ENCODE measurements around the gene RASSF1.
A peak's percentile ranks its signal among the peaks of the same experiment; 100 is the strongest.

RASSF1 gene

DNA sequence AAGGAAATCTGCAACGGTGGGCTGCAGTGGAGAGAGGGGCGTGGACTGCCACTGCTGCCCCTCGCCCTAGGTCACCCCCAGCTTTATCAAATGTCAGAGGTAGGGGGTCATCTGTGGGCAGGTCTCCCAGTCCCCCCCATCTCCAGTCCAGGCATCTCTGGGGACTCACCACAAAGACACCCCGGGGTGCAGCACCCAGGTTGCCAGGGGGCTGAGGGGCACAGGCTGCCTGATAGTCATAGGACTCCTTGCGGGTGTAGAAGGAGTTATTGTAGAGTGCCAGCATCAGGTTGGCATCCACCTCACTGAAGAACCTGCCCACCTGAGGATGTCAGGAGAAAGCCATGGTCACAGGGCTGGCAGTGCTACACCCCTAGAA lies 25.2 kb upstream of the RASSF1 start:
- H3K4me3 ChIP-seq (ENCODE audit: low read depth, low read length) = no peak overlapping the region
- TF ChIP-seq, protein P1, sequence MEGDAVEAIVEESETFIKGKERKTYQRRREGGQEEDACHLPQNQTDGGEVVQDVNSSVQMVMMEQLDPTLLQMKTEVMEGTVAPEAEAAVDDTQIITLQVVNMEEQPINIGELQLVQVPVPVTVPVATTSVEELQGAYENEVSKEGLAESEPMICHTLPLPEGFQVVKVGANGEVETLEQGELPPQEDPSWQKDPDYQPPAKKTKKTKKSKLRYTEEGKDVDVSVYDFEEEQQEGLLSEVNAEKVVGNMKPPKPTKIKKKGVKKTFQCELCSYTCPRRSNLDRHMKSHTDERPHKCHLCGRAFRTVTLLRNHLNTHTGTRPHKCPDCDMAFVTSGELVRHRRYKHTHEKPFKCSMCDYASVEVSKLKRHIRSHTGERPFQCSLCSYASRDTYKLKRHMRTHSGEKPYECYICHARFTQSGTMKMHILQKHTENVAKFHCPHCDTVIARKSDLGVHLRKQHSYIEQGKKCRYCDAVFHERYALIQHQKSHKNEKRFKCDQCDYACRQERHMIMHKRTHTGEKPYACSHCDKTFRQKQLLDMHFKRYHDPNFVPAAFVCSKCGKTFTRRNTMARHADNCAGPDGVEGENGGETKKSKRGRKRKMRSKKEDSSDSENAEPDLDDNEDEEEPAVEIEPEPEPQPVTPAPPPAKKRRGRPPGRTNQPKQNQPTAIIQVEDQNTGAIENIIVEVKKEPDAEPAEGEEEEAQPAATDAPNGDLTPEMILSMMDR (IDR thresholded peaks at IDR 0.05; ENCODE audit: low read depth, low read length, missing control alignments) = no peak
- in situ Hi-C loops (cut with HindIII; ENCODE audit: low sequenced_read_pairs) = no loop called here
- DNase-seq (ENCODE audit: low read depth) = no peak

DNA sequence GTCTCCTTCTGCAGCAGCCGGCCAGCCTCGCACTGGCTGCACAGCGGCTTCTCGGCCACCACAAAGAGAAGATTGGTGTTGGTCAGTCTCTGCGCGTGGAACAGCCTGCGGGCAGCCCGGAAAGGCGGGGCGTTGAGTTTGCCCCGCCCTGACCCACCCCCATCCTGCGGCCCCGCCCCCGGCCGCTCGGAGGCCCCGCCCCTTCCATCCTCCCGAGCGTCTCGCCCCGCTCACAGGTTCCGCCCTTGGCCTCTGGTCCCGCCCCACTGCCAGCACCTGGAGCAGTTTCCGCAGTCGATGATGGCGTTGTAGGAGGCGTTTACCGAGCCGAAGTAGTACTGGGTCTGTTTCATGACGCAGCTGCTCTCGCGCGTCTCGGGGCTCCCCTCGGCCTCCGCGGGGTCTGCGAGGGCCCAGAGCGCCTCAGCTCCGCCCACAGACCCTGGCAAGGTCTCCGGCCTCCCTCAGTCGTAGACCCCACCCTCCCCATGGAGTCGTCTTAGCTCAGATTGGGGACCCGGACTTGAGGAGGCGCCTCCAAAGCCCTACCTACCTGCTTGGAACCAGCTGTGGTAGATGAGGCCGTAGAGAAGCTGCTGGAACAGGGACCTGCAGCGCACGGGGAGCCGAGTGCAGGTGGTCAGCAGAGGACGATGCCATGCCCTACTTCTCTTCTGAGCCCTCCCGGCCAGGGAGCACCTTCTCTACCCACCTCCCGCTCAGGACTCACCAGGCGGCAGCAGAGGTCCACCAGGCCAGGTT lies 24.6 kb upstream of the RASSF1 start:
- H3K4me3 ChIP-seq (ENCODE audit: low read depth, low read length) = peak overlapping the region; percentile 41
- DNase-seq (ENCODE audit: low read depth) = no peak
- in situ Hi-C loops (cut with HindIII; ENCODE audit: low sequenced_read_pairs) = no loop called here
- TF ChIP-seq, protein P1 (IDR thresholded peaks at IDR 0.05; ENCODE audit: low read depth, low read length, missing control alignments) = no peak

DNA sequence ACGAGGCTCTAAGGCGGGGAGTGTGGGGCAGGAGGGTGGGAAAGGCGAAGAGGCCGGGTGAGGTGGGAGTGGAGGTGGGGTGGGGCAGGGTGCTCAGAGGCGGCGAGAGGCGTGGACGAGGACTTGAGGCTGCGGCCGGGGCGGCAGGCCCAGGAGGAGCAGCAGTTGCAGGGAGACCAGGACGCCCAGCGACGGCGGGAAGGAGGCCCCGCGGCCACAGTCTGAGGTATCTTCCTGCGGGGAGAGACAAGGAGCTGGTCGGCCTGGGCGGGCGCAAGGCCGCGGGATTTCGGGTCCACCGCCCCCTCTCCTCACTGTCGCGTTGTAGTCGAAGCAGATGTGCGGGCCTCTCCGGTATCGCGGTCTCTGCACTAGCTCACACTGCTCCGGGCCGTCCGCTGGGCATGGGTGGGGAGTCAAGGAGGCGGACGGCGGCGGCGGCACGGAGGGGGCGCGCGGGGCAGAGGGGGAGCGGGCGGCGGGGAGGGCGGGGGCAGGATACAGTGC lies 24.0 kb upstream of the RASSF1 start:
- TF ChIP-seq, protein P1 (IDR thresholded peaks at IDR 0.05; ENCODE audit: low read depth, low read length, missing control alignments) = no peak
- in situ Hi-C loops (cut with HindIII; ENCODE audit: low sequenced_read_pairs) = no loop called here
- no peak for DNase-seq (ENCODE audit: low read depth)
- peak overlapping the region; percentile 41 for H3K4me3 ChIP-seq (ENCODE audit: low read depth, low read length)

DNA sequence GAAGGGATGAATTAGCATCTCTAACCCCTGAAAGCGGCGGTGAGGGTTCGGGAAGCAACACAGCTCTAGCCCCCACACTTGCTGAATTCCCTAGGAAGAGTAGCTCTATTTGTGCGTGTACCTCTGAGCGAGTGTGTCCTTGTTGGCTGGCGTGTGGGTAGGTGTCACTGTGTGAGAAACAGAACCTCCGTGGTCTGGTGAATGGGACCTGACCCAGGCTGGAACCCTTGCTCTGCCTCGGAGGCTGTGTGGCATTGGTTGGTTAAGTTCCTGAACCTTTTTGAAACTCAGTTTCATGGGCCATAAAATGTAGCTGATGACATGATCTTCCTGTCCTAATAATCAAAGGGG lies 19.1 kb upstream of the RASSF1 start:
- in situ Hi-C loops (cut with HindIII; ENCODE audit: low sequenced_read_pairs) = no loop called here
- peak overlapping the region; percentile 90 for H3K4me3 ChIP-seq (ENCODE audit: low read depth, low read length)
- no peak for DNase-seq (ENCODE audit: low read depth)
- TF ChIP-seq, protein P1 (IDR thresholded peaks at IDR 0.05; ENCODE audit: low read depth, low read length, missing control alignments) = no peak

DNA sequence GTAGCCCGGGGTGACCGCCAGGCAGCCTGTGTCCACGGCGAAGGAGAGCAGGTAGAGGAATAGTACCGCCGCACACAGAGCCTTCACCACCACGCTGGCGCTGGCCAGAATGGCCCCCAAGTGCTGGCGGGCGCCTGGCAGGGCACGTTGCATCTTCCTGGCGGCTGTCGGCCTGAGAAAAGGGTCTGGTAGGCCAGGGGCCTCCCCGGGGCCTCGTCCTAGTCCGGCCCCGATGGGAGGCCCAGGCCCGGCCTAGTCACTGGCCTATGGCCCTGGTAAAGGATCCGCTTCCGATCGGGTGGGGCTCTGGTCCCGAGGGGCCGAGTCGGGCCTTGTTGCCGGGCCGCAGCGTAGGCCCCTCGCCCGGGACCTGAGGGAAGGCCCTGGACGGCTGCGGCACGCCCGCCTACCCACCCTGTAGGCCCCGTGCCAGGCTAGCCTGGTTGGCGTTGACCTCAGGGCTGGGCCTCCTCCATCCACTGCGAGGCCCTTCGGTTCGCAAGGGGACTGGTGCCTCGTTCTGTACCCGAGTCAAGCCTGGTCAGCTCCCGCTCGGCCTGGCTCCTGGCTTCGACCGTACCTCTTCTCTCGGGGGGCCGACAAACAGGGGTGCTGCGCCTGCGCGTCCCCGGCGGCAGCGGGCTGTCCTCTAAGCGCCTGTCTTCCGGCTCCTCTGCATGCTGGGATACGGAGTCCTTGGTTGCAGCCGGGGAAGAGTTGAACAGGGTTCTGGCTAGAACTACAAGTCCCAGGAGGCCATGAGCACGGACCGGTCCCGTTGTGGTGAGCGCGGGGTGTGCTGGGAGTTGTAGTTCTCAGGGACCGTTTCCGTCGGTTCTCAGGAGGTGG lies 18.5 kb upstream of the RASSF1 start, which contains the start of gene TMEM115:
Gene TMEM115, minus strand, starts transcription at position 611 of the 849 bp plus-strand sequence. Its CDS starts 458 bp downstream, at position 153.
- H3K4me3 ChIP-seq (ENCODE audit: low read depth, low read length) = peak within 1 kb of the TSS; percentile 90
- TF ChIP-seq, protein P1 (IDR thresholded peaks at IDR 0.05; ENCODE audit: low read depth, low read length, missing control alignments) = no peak
- DNase-seq (ENCODE audit: low read depth) = peak; percentile 97
- in situ Hi-C loops (cut with HindIII; ENCODE audit: low sequenced_read_pairs) = no loop called here

DNA sequence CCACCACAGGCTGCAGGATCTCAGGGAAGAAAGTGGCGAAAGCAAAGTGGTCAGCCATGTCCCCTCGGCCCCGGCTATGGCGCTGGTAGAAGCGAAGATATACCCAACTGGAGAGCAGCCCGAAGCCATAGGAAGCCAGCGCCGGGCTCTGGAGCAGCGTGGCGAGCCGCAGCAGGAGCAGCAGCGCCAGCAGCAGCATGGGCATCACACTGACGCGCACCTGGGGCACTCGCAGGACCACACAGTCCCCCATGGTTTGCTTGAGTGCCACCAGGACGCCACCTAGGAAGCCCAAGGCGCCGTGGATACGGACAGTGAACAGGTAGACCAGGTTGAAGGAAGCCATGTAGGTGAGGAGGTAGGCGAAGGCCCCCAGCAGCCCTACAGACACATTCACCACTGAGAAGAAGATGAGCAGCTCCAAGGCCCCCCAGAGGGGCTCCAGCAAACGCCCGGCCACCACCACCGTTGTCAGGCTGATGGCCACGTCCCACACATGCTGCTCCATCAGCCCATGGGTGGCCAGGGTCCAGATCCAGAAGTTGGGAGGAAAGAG lies 17.8 kb upstream of the RASSF1 start:
- H3K4me3 ChIP-seq (ENCODE audit: low read depth, low read length) = peak overlapping the region; percentile 90
- no peak for DNase-seq (ENCODE audit: low read depth)
- TF ChIP-seq, protein P1 (IDR thresholded peaks at IDR 0.05; ENCODE audit: low read depth, low read length, missing control alignments) = no peak
- in situ Hi-C loops (cut with HindIII; ENCODE audit: low sequenced_read_pairs) = no loop called here

All from astrocyte of the cerebellum (primary cell).